Lower leg skin (tissue), 4 donors: Measurements from ENCODE around the gene THAP8. TPM values are rescaled to one million over a fixed set of nuclear protein-coding genes. Genes with fewer than 3 reads are reported as not detected.
A peak's percentile ranks its signal among the peaks of the same experiment; 100 is the strongest.

ENCODE experiments used
- DNase-seq, 2 donors: peaks; one replicate each; pipeline ENCODE4 v3.0.0-alpha.2; 2019; ENCODE audit warnings: low spot score in 2 of 2
- H3K4me3 ChIP-seq: fragments of 200-600 bp; sonication (generic); 2 replicates; pipeline ENCODE4 v1.5.1; 2017; ENCODE audit warnings: mild to moderate bottlenecking, low read depth; ENCODE audit not compliant: poor library complexity, severe bottlenecking
- CTCF ChIP-seq, 3 donors: fragments of 450-650 bp; IDR thresholded peaks; one replicate each; pipeline ENCODE4 v1.5.1; 2016; ENCODE audit warnings: antibody characterized with exemption in 3 of 3, mild to moderate bottlenecking in 3 of 3, moderate library complexity in 2 of 3
- POLR2A ChIP-seq, 2 donors: fragments of 450-650 bp; IDR thresholded peaks; one replicate each; pipeline ENCODE4 v1.6.1; 2016 to 2017; ENCODE audit warnings: antibody characterized with exemption in 2 of 2, mild to moderate bottlenecking in 1 of 2, moderate library complexity in 1 of 2
- WGBS, 2 donors: methylation state at CpG; one replicate each; pipeline ENCODE4 v1.1.5; 2018; 5-methylcytosine and 5-hydroxymethylcytosine counted together
- intact Hi-C: fragments of 100-400 bp; cut with DNase I; formaldehyde crosslinking; loops from one replicate; pipeline ENCODE4 v1.15.0; 2023; ENCODE audit warnings: low total_unique reads
- total RNA-seq, 4 donors: library from RNA; depleted of rRNA; stranded (reverse); fragments of >200 nt; gene quantifications; one replicate each; pipeline ENCODE4 v1.1.0, GENCODE V29; 2016

Gene THAP8, protein sequence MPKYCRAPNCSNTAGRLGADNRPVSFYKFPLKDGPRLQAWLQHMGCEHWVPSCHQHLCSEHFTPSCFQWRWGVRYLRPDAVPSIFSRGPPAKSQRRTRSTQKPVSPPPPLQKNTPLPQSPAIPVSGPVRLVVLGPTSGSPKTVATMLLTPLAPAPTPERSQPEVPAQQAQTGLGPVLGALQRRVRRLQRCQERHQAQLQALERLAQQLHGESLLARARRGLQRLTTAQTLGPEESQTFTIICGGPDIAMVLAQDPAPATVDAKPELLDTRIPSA
- 10 to 100 TPM in 1 of 4 donors, 1 to 10 TPM in 3; 9.1 to 27.4 (median 9.5) TPM for total RNA-seq

GRCh38 chr19:36054119-36054732 is at the start of gene THAP8:
Gene THAP8, minus strand, starts transcription at chr19:36054285. Its CDS starts 68 bp downstream, at chr19:36054217.
- 0 to 1% methylated on average over 29 to 48 of the region's 56 CpGs for WGBS, 2 donors
- peak within 1 kb of the TSS; percentile 36 for H3K4me3 ChIP-seq
- peak in 1 of 3 donors; percentile 56 for TF ChIP-seq CTCF (IDR thresholded peaks at IDR 0.05)
- no peak for TF ChIP-seq POLR2A (IDR thresholded peaks at IDR 0.05)
- peak; percentile 100 for DNase-seq
- intact Hi-C loops: loop anchor here (10.0 kb wide), 1 partner anchor 49 kb away; the partner anchor contains the start of gene SYNE4

GRCh38 chr19:36103040-36103626 is 49.0 kb upstream of the THAP8 start:
- no peak overlapping the region for H3K4me3 ChIP-seq
- no peak for TF ChIP-seq POLR2A (IDR thresholded peaks at IDR 0.05)
- no peak for TF ChIP-seq CTCF (IDR thresholded peaks at IDR 0.05)
- intact Hi-C loops: no loop called here
- WGBS, 2 donors: 88 to 95% methylated on average over 17 to 23 of the region's 24 CpGs
- no peak for DNase-seq

GRCh38 chr19:36101550-36102327 is 47.7 kb upstream of the THAP8 start:
- intact Hi-C loops: no loop called here
- no peak overlapping the region for H3K4me3 ChIP-seq
- no peak for TF ChIP-seq POLR2A (IDR thresholded peaks at IDR 0.05)
- TF ChIP-seq CTCF (IDR thresholded peaks at IDR 0.05): no peak
- peak in 1 of 2 donors; percentile 50 for DNase-seq
- 47 to 73% methylated on average over 23 to 26 of the region's 27 CpGs for WGBS, 2 donors

DNA sequence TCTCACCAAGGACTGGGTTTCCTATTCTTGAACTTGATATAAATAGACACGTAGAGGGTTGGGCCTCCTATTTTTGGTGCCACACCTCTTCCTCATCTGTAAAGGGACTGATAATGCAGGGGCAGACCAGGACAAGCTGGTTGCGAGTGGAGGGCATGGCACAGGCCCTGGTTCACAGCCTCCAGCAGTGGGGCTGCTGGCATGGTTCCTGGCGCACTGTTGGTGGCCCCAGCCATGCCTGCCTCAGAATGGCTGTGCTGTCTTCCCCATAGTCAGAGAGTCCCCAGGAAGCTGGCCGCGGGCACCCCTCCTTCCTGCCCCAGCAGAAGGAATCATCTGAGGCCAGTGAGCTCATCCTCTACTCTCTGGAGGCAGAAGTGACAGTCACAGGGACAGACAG is 46.4 kb upstream of the THAP8 start:
- intact Hi-C loops: no loop called here
- TF ChIP-seq CTCF (IDR thresholded peaks at IDR 0.05) (no peak), POLR2A (IDR thresholded peaks at IDR 0.05) (no peak)
- DNase-seq: no peak
- 35 to 61% methylated on average over 5 of the region's 5 CpGs for WGBS, 2 donors
- H3K4me3 ChIP-seq: no peak overlapping the region

DNA sequence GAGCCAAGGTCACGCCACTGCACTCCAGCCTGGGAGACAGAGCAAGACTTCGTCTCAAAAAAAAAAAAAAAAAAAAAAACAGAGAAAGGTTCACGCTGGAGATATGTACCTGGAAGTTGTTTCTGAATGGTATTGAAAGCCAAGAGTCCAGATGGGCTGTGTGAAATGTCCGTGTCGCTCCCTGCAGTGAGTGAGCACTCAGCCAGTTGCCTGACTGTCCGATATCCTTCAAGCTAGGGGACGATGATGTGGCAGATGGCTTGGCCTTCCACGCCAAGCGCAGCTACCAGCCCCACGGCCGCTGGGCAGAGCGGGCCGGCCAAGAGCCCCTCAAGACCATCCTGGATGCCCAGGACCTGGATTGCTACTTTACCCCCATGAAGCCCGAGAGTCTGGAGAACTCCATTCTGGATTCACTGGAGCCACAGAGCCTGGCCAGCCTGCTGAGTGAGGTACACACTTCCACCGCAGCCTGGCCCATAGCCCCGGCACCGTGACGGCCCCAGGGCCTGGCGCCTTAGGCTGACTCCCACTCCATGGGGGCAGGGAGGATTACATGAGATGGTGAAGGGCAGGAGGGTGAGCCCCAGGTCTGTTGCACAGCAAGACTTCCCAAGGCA is 45.2 kb upstream of the THAP8 start:
- H3K4me3 ChIP-seq: no peak overlapping the region
- 85 to 94% methylated on average over 16 to 17 of the region's 19 CpGs for WGBS, 2 donors
- DNase-seq: no peak
- TF ChIP-seq POLR2A (IDR thresholded peaks at IDR 0.05): no peak
- TF ChIP-seq CTCF (IDR thresholded peaks at IDR 0.05): no peak
- intact Hi-C loops: no loop called here
